GM18520 (cell line): ENCODE data around the gene MYBBP1A.

ENCODE experiments used
- ATAC-seq: cut with Tn5 transposase; IDR thresholded peaks from one replicate; pipeline ENCODE4 v1.9.1; 2021; ENCODE audit not compliant: unreplicated experiment

Gene MYBBP1A

DNA sequence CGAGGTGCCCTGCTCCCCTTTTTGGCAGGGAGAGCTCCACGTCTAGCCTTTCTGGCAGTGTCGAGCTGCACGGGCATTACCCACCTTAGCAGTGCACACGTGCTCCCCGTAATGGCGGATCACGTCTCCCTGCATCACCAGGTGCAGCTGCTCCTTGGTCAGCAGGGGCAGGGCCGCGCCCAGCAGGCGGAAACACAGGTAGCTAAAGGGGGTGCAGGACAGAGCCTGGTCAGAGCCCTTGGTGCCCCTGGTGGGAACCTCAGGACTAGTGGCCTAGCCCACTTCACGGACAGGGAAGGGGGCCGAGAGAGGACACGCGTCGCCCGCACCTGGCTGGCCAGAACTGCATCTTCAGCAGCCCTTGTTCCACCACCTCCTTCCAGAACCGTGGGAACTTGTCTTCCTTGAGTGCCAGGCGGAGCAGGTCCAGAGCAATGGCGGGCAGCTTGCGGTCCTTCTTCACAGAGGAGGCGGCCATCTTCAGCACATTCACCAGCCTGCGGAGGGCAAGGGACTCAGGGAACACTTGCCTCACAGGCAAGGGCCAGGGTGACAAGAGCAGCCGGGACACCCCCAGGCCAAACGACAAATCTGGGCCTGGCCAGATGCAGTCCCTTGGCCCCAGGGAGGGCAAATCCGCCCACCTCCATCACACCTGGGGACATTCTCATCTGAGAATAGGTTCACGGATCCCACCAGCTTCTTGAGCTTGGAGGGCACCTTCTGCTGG, 3.2 kb downstream of the MYBBP1A start:
- no peak for ATAC-seq

DNA sequence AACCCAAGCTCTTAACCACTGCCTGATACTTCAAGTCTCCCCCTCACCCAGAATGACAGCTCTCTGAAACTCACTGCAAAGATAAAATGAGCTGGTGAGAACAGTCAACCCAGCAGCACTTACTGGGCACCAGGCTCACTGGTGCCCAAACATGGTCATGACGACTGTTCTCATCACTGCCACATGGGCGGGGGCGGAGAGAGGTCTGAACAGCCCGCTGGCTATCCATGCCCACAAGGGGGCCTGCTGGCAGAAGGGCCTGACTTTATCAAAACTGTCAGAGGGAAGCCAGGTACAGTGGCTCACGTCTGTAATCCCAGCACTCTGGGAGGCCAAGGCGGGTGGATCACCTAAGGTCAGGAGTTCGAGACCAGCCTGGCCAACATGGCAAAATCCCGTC, 4.0 kb downstream of the MYBBP1A start:
- ATAC-seq, result no peak

DNA sequence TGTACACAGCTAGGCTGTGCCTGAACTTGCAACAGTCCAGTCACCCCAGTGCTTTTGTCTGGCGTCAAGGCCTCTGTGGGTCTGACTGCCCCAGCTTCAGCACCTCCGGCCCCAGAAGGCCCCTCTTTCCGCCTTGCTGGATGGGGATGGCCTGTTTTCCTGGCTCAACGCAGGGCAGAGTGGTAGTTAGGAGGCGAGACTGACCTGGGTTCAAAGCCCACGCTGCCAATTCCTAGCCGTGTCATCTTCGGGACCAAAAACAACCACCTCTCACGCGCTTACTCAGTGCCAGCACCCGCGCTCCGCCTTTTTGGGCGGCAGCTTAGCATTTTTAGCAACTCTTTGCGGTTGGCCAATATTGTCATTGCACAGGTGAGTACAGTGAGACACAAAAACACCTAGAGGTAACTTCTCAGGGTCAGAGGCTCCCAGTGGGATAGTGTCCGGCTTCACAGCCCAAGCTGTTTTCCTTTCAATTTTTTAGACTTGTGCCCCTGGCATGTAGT, 4.6 kb downstream of the MYBBP1A start:
- ATAC-seq, result no peak

DNA sequence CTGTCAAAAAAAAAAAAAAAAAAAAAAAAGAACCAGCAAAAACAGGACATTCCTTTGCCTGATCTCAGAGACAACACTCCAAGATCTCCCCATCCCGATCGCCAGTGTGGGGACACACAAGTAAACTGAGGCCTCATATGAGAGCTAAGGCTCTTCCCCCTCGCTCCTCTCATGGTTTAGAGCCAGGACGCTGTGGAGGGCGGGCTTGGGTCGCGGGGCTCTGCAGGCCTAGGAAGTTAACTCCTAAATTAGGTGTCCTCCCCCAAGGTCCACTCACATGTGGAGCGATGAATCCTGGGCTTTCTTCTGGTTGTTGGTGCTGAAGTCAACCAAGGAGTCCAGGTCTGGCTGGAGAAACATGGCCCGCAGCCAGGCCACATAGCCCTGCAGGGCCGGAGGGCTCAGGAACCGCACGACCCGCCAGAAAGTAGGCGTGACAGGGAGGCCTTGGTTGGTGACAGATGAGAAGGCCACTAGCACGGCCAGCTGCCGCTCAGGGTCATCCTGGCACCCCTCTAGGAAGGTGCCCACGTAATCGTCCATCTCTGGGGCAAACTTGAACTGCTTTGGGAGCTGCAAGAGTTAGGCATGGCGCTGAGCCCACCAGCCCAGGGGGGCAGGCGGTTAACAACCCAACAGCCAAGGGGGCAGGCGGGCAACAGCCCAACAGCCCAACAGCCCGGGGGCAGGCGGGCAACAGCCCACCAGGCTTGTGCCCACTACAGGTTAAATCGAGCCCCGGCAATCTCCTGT, 5.2 kb downstream of the MYBBP1A start:
- ATAC-seq, result no peak

DNA sequence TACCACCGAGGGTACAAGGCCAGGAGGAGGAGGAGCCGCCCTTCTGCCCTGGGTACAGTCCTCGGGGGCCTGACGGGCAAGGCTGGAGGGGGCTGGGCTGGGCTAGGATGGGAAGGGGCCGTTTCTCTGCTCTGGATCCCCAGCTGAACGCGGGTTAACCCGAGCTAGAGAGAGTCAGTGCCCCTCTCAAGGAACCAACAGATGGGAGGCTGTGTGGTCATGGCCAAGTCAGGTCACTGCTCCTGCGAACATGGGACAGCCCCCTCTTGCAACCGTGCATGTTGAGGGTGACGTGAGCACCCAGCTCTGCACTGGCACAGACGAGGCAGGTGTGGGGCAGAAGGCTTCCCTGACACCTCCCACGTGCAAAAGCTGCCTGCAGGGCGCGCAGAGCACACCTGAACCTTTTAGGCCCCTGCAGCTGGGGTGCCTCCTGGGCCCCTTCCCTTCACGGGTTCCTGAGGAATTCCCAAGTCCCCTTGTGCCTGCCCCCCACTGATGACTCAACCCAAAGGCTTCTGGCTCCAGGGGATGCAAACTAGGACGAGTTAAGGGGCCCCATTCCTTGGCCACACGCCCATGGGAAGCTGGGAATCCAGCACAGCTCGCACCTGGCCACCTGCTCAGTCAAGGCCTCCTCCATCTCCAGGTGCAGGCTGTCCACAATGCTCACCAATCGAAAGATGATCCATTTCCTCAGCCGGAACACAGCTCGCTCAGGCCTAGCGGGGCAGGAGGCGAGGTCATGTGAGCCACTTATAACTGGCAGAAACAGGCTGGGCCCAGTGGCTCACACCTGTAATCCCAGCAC, 6.3 kb downstream of the MYBBP1A start:
- ATAC-seq, result no peak

DNA sequence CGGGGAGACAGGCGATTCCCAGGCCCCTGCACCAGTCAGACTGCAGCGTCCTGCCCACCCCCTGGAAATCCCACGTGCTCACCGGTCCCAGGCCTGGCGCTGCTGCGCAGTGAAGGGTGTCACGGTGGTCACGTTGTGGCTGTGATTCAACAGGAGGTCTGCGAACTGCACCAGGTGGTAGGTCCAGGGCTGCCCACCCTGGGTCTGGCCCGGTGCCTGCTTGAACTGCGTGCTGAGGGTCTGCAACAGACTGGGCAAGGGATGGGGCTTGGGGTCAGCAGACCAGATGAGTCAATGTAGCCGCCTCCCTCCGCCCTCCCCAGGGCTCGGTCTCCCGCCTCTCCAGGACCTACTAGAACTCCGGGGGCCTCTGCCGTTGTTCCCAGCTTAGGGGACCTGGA, 7.1 kb downstream of the MYBBP1A start:
- no peak for ATAC-seq

DNA sequence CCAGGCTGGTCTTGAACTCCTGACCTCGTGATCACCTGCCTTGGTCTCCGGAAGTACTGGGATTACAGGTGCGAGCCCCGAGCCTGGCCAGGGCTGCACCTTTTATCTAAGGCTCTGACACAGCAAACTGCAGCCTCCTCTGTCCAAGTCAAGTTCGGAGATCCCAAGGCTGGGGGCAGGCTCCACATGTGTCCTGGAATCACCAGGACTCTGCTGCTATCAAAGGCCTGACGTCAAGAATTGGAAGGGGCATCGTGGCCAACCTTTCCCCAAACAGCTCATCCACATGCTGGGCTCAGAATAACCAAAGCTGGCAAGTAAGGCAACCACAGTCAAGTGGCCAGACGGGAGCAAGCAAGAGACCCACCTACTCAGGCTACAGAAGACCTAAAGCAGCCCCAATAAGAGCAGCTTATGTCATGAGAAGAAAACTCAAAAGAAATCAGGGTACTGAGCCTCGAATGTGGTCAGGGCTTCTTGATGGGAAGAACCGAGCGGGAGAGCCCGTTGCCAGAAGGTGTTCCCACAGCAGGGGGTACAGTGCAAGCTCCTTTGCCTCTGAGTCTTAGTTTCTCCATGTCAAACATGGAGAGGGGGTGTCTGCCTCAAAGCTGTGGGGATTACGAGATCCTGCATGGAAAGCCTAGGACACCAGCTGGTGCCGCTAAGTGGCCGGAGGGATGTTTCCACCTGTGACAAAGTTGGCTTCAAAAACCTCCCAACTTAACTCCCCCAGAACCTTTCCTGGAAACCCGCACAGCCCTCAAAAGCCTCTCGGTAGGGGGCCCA, 7.9 kb downstream of the MYBBP1A start:
- ATAC-seq, result no peak

DNA sequence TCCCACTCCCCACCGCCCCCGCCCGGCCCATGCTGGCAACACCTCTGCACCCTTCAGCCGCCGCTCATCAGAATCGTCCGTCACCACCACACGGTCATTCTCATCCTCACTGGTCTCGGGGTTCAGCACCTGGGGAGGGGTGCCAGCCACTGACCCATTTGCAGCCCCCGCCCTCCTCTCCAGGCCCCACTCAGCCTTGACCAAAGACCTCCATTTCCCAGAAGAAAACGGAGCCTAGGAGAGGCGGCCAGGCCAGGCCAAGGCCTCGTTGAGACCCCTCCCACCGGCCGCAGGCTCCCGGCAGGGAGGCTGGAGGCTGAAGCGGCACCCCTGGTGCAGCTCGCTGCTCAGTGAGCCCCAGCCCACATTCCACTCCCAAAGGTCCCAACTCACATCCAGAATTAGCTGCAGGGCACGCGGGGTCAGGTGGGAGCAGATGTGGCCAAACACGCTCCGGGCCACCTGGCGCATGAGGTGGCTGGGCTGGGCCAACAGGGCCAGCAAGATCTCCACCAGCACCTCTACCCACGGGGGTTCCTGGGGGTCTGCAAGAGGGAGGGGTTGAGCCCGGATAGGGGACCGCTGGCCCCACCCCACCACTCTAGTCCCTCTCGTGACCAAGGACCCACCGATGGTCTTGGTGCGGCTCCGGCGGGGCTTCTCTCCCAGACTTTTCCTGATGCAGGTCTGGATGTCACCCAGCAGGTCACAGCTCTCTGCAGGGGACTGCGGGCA, 9.8 kb downstream of the MYBBP1A start:
- ATAC-seq, result no peak

DNA sequence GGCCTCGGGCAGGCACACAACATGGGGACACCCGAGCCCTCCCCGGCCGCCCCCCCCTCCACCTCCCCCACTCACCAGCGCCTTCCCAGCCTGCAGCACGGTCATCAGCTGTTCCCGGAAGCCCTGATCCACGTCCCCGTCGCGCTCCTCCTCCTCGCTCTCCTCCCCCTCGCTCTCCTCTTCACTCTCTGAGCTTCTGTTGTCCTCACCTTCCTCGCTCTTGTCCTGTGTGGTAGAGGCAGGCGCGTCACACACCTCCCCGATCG, 10.3 kb downstream of the MYBBP1A start:
- no peak for ATAC-seq

DNA sequence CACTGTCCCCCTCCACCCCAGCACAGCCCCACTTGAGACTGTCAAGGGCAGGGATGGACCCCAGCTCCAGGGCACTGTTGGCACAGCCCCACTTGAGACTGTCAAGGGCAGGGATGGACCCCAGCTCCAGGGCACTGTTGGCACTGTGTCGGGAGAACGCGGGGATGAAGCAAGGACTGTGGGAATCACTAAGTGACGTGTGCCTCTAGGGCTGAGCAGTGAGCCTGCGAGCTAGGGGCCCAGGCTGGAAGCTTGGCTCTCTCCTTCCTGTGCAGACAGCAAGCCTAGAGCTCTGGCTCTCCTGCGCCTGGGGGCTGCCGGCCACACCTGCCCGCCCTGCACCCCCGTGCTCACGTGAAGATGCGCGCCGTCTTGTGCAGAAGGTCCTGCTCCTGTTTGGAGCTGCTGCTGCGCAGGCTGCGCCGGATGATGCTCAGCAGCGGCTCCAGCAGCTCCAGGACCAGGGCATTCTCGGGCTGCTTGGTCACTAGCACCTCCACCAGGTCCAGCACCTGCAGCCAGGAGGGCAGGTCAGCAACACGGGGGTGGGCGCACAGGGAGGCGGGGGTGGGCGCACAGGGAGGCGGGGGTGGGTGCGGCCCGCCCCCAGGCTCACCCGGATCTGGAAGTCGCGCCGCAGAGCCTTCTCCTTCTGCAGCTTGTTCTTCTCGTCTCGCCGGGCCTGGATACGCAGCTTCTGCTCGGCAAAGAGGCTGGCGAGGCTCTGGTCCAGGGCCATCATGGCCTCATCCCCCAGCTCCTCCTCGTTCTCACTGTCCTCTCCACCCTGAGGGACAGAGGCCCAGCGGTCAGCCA, 10.8 kb downstream of the MYBBP1A start:
- no peak for ATAC-seq

DNA sequence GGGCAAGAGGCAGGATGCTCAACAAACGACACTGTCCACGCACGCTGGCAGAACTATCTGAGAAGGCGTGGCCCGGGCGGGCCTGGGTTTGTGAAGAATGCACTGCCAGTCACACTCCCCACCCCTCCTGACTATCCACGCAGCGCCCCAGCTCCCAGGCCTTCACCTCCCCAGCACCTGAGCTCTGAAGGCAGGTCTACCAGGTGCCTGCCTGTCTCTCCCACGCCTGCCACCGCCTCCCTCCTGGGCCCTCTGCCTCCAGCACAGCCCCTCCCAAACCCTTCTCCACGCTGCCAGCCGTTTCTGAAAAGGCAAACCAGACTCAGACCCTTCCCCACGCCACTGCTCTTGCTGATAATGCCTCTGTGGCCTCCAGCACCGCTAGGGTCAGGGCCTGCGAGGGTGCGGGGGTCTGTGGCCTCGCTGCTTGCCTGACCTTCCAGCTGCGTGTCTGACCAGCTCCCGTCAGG, 11.6 kb downstream of the MYBBP1A start:
- no peak for ATAC-seq

DNA sequence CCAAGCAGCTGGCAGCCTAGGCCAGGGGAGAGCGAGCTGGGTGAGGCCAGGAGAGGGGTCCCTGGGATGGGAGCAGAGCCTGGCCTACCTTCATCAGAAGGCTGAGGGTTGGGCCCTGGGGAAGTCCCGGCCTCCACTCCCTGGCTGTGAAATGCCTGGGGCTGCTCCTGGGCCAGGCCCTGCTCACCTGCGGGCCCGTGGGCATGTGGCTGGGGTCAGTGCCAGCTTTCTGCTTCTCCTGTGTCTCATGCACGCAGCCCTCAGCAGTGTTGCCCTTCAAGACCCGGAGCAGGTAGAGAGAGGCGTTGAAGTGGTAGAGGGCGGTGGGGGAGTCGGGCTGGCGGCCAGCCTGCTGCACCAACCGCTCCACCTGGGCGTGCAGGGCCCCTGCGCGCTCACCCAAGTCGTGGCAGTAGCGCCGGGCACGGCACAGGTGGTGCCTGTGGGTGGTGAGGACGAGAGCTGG, 12.4 kb downstream of the MYBBP1A start:
- ATAC-seq, result no peak

DNA sequence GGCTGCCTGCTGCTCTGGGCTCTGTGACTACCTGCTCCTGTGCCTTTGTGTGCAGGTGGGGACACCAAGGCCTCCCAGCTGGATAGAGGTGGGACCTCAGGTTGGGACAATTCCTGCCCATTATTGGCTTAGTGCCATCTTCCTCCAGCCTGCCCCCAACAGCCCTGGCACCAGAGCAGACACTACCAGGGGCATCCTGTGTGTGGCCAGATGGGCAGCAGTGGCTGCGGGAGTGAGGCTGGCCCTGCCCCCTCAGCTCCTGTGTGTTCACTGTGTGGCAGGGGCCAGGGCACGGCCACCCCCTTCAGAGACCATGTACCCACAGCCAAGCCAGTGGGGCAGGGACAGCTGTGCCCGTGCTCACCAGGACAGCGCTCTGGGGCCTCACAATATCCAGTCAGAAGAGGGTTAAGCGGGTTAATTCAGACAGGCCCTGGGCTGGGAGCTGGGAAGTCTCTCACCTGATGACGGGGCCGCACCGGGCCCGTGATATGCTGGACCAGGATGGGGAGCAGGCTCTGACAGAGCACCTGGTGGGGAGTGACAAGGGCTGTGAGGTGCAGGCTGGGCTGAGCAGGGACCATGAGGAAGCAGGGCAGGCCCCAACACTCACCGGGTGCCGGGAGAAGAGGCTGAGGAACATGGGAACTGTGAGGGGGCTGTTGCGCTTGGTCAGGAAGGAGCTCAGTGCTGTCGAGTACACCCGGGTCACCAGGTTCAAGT, 13.0 kb downstream of the MYBBP1A start:
- ATAC-seq, result no peak

DNA sequence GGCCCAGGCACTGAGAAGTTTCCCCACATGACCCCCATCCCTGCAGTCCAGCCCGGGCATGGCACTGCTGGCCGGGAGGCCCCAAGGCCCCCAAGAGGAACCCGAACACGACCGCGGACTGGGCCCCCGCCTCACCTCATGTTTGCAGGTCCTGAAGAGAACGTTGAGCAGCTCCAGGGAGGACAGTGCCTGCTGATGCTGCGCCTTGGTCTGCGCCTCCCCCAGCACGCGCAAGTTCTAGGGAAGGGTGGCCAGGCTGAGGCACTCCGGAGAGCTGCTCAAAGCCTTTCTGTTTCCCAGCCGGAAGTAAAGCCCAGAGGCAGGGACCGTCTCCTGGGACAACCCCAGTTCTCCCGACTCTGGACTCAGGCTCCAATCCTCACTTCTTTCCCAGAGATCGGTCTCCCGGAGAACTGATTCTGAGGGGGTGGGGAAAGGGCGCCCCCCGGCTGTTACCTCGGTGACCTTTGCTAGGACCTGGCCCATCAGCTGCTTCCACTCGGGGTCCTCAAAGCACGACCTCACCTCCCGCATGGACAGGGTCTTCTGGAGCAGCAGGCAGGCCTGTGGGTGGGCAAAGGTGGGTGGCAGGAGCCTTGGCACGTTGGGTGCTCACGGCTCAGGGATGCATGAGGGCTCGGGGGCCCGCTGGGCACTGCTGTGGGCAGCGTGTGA, 13.7 kb downstream of the MYBBP1A start:
- no peak for ATAC-seq

DNA sequence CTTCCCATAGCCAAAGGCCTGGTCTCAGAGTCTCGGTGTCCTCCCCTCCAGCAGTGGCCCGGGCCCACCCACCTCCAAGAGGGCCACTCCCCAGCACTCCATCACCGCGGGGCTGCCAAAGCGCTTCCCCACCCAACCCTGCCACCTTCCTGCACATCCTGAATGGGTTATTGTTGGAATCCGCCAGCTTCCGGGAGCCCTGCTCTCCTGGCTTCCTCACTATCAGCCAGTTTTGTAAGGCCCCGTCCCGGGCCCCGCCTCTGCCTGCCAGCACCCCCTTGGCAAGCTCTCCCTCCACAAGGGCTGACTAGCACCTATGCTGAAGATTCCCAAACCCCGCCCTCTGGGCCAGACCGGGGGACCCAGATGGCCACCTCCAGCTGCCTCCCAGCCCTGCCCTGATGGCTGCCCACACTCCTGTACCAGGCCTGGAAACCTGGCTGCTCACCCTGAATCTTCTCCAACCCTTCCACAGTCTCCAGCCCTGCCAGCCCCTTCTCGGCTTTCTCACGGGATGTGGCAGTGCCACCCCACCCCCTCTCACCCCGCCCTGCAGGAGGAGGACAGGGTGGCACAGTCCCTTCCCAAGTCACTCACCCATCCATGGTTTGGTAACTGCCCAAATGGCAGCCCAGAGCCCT, 14.4 kb downstream of the MYBBP1A start:
- no peak for ATAC-seq

DNA sequence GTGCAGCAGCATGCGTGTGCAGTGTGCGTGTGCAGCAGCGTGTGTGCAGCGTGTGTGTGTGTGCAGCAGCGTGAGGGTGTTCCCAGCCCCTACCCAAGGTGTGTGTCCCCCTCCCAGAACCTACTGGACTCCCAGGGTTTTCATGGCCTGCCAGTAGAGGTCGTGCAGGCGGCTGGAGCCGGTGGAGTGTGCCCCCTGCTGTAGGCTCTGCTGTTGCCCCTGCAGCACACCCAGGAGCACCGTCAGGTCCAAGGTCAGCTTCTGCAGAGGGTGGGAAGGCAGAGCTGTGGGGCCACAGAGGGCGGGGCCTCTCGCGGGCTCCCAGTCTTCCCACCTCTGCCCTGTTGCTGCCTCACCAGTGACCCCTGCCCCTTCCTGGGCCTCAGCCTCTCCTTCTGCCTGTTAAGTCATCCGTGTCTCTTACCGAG, 14.9 kb downstream of the MYBBP1A start:
- no peak for ATAC-seq

DNA sequence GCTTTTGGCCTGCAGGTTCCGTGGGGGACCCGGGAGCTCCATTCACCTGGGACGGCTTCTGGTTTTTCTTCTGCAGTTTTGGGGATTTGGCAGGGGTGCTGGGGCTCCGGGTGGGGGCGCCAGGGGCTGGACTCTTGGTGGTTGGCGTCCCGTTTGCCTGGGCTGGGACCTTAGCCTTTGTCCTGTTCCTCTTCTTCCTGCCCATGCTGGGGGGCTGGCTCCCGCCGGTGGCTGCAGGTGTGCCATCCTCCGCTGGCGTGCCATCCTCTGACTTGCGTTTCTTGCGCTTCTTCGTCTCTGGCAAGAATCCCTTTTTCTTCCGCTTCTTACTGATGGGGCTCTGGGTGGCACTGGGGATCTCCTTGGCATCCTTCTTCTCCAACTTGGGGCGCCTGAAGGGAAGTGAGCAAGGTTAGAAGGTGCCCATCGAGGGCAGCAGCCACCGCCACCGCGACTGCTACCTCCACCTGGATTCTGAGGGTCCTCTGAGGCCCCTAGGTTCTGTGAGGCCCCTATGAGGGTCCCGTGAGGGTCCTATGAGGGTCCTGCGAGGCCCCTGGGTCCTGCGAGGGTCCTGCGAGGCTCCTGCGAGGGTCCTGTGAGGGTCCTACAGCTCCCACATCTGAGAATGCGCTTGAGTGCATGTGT, 15.5 kb downstream of the MYBBP1A start:
- no peak for ATAC-seq
